ENCODE measurements around the gene SBSN. TPM values are rescaled to one million over a fixed set of nuclear protein-coding genes. Genes with fewer than 3 reads are reported as not detected.

Gene SBSN
- total RNA-seq, 1 donor from 2014 or later: 0.18 TPM

- no peak overlapping the region for H3K4me3 Mint-ChIP-seq (ENCODE audit: unreplicated experiment)
- H3K27ac Mint-ChIP-seq (ENCODE audit: unreplicated experiment): no peak overlapping the region
- no peak for DNase-seq (ENCODE audit: low read depth)
Measured at GRCh38 chr19:35484252-35485036, 43.7 kb downstream of the SBSN start.

GRCh38 chr19:35483089-35483488 lies 45.0 kb downstream of the SBSN start:
- peaks cover 26% of the 10 kb centered on the region for H3K27me3 Mint-ChIP-seq (ENCODE audit: low read depth, unreplicated experiment)
- no peaks in the 10 kb centered on the region for H3K4me1 Mint-ChIP-seq (ENCODE audit: low read depth, unreplicated experiment)
- no peak overlapping the region for H3K4me3 ChIP-seq (ENCODE audit: insufficient read depth, low read depth, low read length)
- FAIRE-seq: no peak
- no peaks in the 10 kb centered on the region for H3K36me3 Mint-ChIP-seq (ENCODE audit: low read depth, unreplicated experiment)
- H3K9me3 Mint-ChIP-seq (ENCODE audit: unreplicated experiment): peaks cover 3% of the 10 kb centered on the region
- H4K20me1 ChIP-seq (ENCODE audit: insufficient read depth, low read length): no peaks in the 10 kb centered on the region
- H3K27ac Mint-ChIP-seq (ENCODE audit: unreplicated experiment): no peak overlapping the region
- no peak for DNase-seq (ENCODE audit: low read depth)
- TF ChIP-seq CTCF (IDR thresholded peaks at IDR 0.05; ENCODE audit: insufficient read depth, low read depth, low read length): no peak
- TF ChIP-seq EZH2 (IDR thresholded peaks at IDR 0.05; ENCODE audit: insufficient read depth, low read length): no peak
- H3K4me1 ChIP-seq (ENCODE audit: insufficient read depth, low read length): no peaks in the 10 kb centered on the region
- no peaks in the 10 kb centered on the region for H3K79me2 ChIP-seq (ENCODE audit: insufficient read depth, low read length)
- no peaks in the 10 kb centered on the region for H3K9me3 ChIP-seq (ENCODE audit: insufficient read depth, low read depth, low read length)
- no peak overlapping the region for H3K4me2 ChIP-seq (ENCODE audit: low read length)
- H3K36me3 ChIP-seq (ENCODE audit: insufficient read depth, low read length): no peaks in the 10 kb centered on the region
- no peak overlapping the region for H3K4me3 Mint-ChIP-seq (ENCODE audit: unreplicated experiment)
- no peak overlapping the region for H3K9ac ChIP-seq (ENCODE audit: low read length)
- no peak overlapping the region for H2AFZ ChIP-seq (ENCODE audit: low read depth, low read length)
- no peak overlapping the region for H3K27ac ChIP-seq (ENCODE audit: low read depth, low read length)
- H3K27me3 ChIP-seq (ENCODE audit: insufficient read depth, low read length): no peaks in the 10 kb centered on the region

More at GRCh38 chr19:35484252-35485036, 43.7 kb downstream of the SBSN start:
- H3K79me2 ChIP-seq (ENCODE audit: insufficient read depth, low read length): no peaks in the 10 kb centered on the region
- H3K27me3 ChIP-seq (ENCODE audit: insufficient read depth, low read length): no peaks in the 10 kb centered on the region
- H3K36me3 ChIP-seq (ENCODE audit: insufficient read depth, low read length): no peaks in the 10 kb centered on the region
- Mint-ChIP-seq H3K9me3 (ENCODE audit: unreplicated experiment) (peaks cover 3% of the 10 kb centered on the region), H3K4me1 (ENCODE audit: low read depth, unreplicated experiment) (no peaks in the 10 kb centered on the region), H3K36me3 (ENCODE audit: low read depth, unreplicated experiment) (no peaks in the 10 kb centered on the region), H3K27me3 (ENCODE audit: low read depth, unreplicated experiment) (peaks cover 36% of the 10 kb centered on the region)
- H3K4me2 ChIP-seq (ENCODE audit: low read length): no peak overlapping the region
- no peaks in the 10 kb centered on the region for H3K4me1 ChIP-seq (ENCODE audit: insufficient read depth, low read length)
- H3K27ac ChIP-seq (ENCODE audit: low read depth, low read length): no peak overlapping the region
- no peaks in the 10 kb centered on the region for H4K20me1 ChIP-seq (ENCODE audit: insufficient read depth, low read length)
- no peak overlapping the region for H3K9ac ChIP-seq (ENCODE audit: low read length)
- H2AFZ ChIP-seq (ENCODE audit: low read depth, low read length): no peak overlapping the region
- no peak overlapping the region for H3K4me3 ChIP-seq (ENCODE audit: insufficient read depth, low read depth, low read length)
- TF ChIP-seq CTCF (IDR thresholded peaks at IDR 0.05; ENCODE audit: insufficient read depth, low read depth, low read length) (no peak), EZH2 (IDR thresholded peaks at IDR 0.05; ENCODE audit: insufficient read depth, low read length) (no peak)
- no peak for FAIRE-seq
- no peaks in the 10 kb centered on the region for H3K9me3 ChIP-seq (ENCODE audit: insufficient read depth, low read depth, low read length)
